PC-9 (cell line): ENCODE data around the gene VILL. TPM values are rescaled to one million over a fixed set of nuclear protein-coding genes. Genes with fewer than 3 reads are reported as not detected.

Experiments
- BruUV-seq: library from RNA; stranded (reverse); fragments of 400-500 nt; replicated peaks from 2 replicates; lab custom pipeline; 2021; lab: Mats Ljungman, UMichigan
- CTCF ChIA-PET: fragments of 300-600 bp; sonication (Branson Sonifier 250); formaldehyde crosslinking; loops from one replicate; lab custom pipeline; 2022; ENCODE audit warnings: antibody characterized with exemption; lab: Charles Lee
- POLR2A ChIA-PET: fragments of 300-600 bp; sonication (Branson Sonifier 250); formaldehyde crosslinking; loops from one replicate; lab custom pipeline; 2022; ENCODE audit warnings: antibody characterized with exemption; ENCODE audit not compliant: unreplicated experiment; lab: Charles Lee
- DNase-seq, 2 experiments: peaks; one replicate each; pipeline versions ENCODE4 v3.0.0 to v3.0.0-alpha.2; 2015 to 2022; ENCODE audit warnings: mixed read lengths in 1 of 2
- H2AFZ ChIP-seq: fragments of 200-600 bp; sonication (generic); 2 replicates; pipeline ENCODE4 v1.8.1; 2017; ENCODE audit warnings: antibody characterized with exemption
- H3F3A ChIP-seq: fragments of 200-600 bp; sonication (generic); 2 replicates; pipeline ENCODE4 v1.8.1; 2017; ENCODE audit warnings: antibody characterized with exemption, mild to moderate bottlenecking, low read depth; ENCODE audit not compliant: insufficient read depth
- H3K27ac ChIP-seq: fragments of 200-600 bp; sonication (generic); 2 replicates; pipeline ENCODE4 v1.6.1; 2016; ENCODE audit warnings: mixed run types
- H3K27me3 ChIP-seq: fragments of 200-600 bp; sonication (generic); 2 replicates; pipeline ENCODE4 v1.6.1; 2016; ENCODE audit warnings: low read depth, mixed run types; ENCODE audit not compliant: insufficient read depth
- H3K36me3 ChIP-seq: fragments of 200-600 bp; sonication (generic); 2 replicates; pipeline ENCODE4 v1.6.1; 2016; ENCODE audit warnings: low read depth, mixed run types
- H3K4me1 ChIP-seq: fragments of 200-600 bp; sonication (generic); replicated peaks from 2 replicates; pipeline ENCODE4 v1.6.1; 2016; ENCODE audit warnings: mixed run types; ENCODE audit not compliant: insufficient read depth
- H3K4me2 ChIP-seq: fragments of 200-600 bp; sonication (generic); 2 replicates; pipeline ENCODE4 v1.6.1; 2017; ENCODE audit warnings: mixed run types
- H3K4me3 ChIP-seq: fragments of 200-600 bp; sonication (generic); 2 replicates; pipeline ENCODE4 v1.6.1; 2016; ENCODE audit warnings: mixed run types
- H3K79me2 ChIP-seq: fragments of 200-600 bp; sonication (generic); 2 replicates; pipeline ENCODE4 v1.6.1; 2017; ENCODE audit warnings: low read depth, mixed run types
- H3K9me2 ChIP-seq: fragments of 200-600 bp; sonication (generic); 2 replicates; pipeline ENCODE4 v1.8.1; 2017; ENCODE audit warnings: mild to moderate bottlenecking; ENCODE audit not compliant: insufficient read depth
- H3K9me3 ChIP-seq: fragments of 200-600 bp; sonication (generic); 2 replicates; pipeline ENCODE4 v1.8.1; 2016; ENCODE audit warnings: low read depth; ENCODE audit not compliant: insufficient read depth
- H4K20me1 ChIP-seq: fragments of 200-600 bp; sonication (generic); 2 replicates; pipeline ENCODE4 v1.8.1; 2017; ENCODE audit not compliant: insufficient read depth
- CTCF ChIP-seq: fragments of 200-600 bp; sonication (generic); conservative IDR thresholded peaks from 2 replicates; pipeline ENCODE4 v1.6.1; 2017; ENCODE audit warnings: mixed run types, antibody characterized with exemption, mild to moderate bottlenecking, moderate library complexity
- EZH2 ChIP-seq: fragments of 200-600 bp; sonication (generic); IDR thresholded peaks from 2 replicates; pipeline ENCODE4 v1.8.0; 2017; ENCODE audit warnings: antibody characterized with exemption, low read depth
- intact Hi-C: fragments of 100-400 bp; cut with micrococcal nuclease; formaldehyde crosslinking; loops from one replicate; pipeline ENCODE4 v1.10.0; 2022; ENCODE audit not compliant: unreplicated experiment
- total RNA-seq: library from RNA; stranded (reverse); gene quantifications from 2 replicates; pipeline ENCODE4 v1.2.3, GENCODE V29; 2021

VILL gene
- total RNA-seq, 1 experiment from 2014 or later: 14.7 TPM

DNA sequence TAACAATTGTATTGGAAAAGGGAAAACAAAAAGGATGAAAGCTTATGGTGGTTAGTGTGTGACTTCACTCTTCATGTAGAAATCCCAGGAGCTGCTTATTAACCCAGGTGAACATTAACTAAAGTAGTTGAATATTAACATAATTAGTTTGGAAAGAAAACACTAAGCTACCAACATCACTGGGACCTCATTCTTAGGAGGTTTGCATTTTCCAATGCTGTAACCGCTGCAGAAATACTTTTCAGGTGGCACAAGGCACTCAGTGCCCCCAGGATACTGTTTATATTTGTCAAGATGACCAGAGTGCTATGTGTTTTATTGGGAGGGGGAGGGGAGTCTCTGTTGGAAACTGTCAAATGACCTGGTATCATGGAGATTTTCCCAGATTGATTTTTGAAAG lies 25.9 kb upstream of the VILL start:
- ChIA-PET POLR2A (no interaction called here), CTCF (interaction anchor here (1.8 kb wide), 1 partner anchor 110 kb away, joined by 3 read pairs; no protein-coding TSS in a partner anchor)
- peaks cover 5% of the 10 kb centered on the region for H3K36me3 ChIP-seq
- H3K9me2 ChIP-seq: no peaks in the 10 kb centered on the region
- H3K9me3 ChIP-seq: no peaks in the 10 kb centered on the region
- H3K79me2 ChIP-seq: no peaks in the 10 kb centered on the region
- H3K4me1 ChIP-seq: no peaks in the 10 kb centered on the region
- DNase-seq: no peak
- H3K27ac ChIP-seq: no peak overlapping the region
- H3K4me3 ChIP-seq: no peak overlapping the region
- TF ChIP-seq CTCF: no peak
- no peak for TF ChIP-seq EZH2
- no peak overlapping the region for H3K4me2 ChIP-seq
- BruUV-seq: no TSS peak
- intact Hi-C loops: no loop called here
- H4K20me1 ChIP-seq: no peaks in the 10 kb centered on the region
- H2AFZ ChIP-seq: no peak overlapping the region
- H3F3A ChIP-seq: no peaks in the 10 kb centered on the region
- no peaks in the 10 kb centered on the region for H3K27me3 ChIP-seq

DNA sequence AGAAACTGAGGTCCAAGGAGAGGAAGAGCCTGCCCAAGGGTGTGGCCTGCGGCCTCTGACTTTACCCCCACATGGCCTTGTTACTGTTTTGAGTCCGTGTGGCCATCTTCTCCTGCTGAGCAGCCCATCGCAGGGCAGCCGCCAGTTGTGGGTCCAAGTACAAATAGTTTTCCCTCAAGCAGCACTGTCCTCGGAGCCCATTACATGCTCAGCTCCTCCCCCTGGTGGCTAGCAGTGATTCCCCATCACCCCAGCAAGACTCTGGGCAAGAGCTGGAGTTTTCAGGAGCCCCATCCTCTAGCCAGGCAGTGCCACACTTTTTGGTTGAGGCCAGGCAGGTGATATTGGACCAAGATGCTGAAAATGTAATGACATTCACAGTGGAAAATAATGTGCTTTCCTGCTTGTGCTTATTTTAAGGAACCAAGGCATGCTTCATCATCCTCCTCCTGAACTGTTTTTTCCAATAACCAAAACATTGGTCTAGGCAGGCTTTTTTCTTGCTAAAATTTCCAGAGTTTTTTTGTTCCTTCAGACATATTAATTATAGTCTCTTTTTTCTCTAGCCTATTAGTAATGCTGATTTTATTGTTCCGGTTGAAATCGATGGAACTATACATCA lies 23.2 kb upstream of the VILL start:
- H3K27me3 ChIP-seq: no peaks in the 10 kb centered on the region
- TF ChIP-seq EZH2: no peak
- TF ChIP-seq CTCF: peak; percentile 76
- H3K9me3 ChIP-seq: no peaks in the 10 kb centered on the region
- H3K4me3 ChIP-seq: no peak overlapping the region
- H3K4me1 ChIP-seq: no peaks in the 10 kb centered on the region
- no TSS peak for BruUV-seq
- H3K36me3 ChIP-seq: peaks cover 5% of the 10 kb centered on the region
- H2AFZ ChIP-seq: no peak overlapping the region
- DNase-seq: peak in 1 of 2 experiments; percentile 55
- H3K9me2 ChIP-seq: no peaks in the 10 kb centered on the region
- H3K79me2 ChIP-seq: no peaks in the 10 kb centered on the region
- no peaks in the 10 kb centered on the region for H4K20me1 ChIP-seq
- H3K4me2 ChIP-seq: no peak overlapping the region
- no peak overlapping the region for H3K27ac ChIP-seq
- H3F3A ChIP-seq: no peaks in the 10 kb centered on the region
- ChIA-PET CTCF (interaction anchor here (0.6 to 2.1 kb wide), 3 partner anchors 28 to 112 kb away, joined by 3 to 14 read pairs (median 3); no protein-coding TSS in a partner anchor), POLR2A (no interaction called here)
- intact Hi-C loops: loop anchor here (1.0 kb wide), 1 partner anchor 112 kb away; no protein-coding TSS in a partner anchor

- H3K4me2 ChIP-seq: no peak overlapping the region
- CTCF ChIA-PET: interaction anchor here (2.1 kb wide), 1 partner anchor 113 kb away, joined by 14 read pairs; no protein-coding TSS in a partner anchor
- no peaks in the 10 kb centered on the region for H4K20me1 ChIP-seq
- H3F3A ChIP-seq: no peaks in the 10 kb centered on the region
- H3K9me3 ChIP-seq: no peaks in the 10 kb centered on the region
- no peaks in the 10 kb centered on the region for H3K9me2 ChIP-seq
- POLR2A ChIA-PET: interaction anchor here (0.5 kb wide), 1 partner anchor 116 kb away, joined by 8 read pairs; no protein-coding TSS in a partner anchor
- intact Hi-C loops: no loop called here
- DNase-seq: no peak
- H3K4me3 ChIP-seq: no peak overlapping the region
- no peak overlapping the region for H3K27ac ChIP-seq
- no peaks in the 10 kb centered on the region for H3K27me3 ChIP-seq
- peaks cover 5% of the 10 kb centered on the region for H3K36me3 ChIP-seq
- BruUV-seq: no TSS peak
- TF ChIP-seq EZH2: no peak
- no peak overlapping the region for H2AFZ ChIP-seq
- no peaks in the 10 kb centered on the region for H3K4me1 ChIP-seq
- H3K79me2 ChIP-seq: no peaks in the 10 kb centered on the region
Measured at GRCh38 chr3:37968199-37968598, 22.4 kb upstream of the VILL start.
